MCF 10A (cell line): ENCODE data around the gene INPP5D. TPM values are rescaled to one million over a fixed set of nuclear protein-coding genes. Genes with fewer than 3 reads are reported as not detected.

Experiments
- BruUV-seq: library from RNA; stranded (reverse); fragments of 400-500 nt; replicated peaks from 2 replicates; lab custom pipeline; 2021; lab: Mats Ljungman, UMichigan
- CTCF ChIA-PET: fragments of 300-600 bp; sonication (Branson Sonifier 250); formaldehyde crosslinking; extraction: SDS; loops from one replicate; lab custom pipeline; 2021; ENCODE audit warnings: antibody characterized with exemption, inconsistent platforms; lab: Yijun Ruan, JAX
- POLR2A ChIA-PET: fragments of 300-600, 350-650 bp; sonication (Branson Sonifier 250); formaldehyde crosslinking; extraction: SDS; loops from one replicate; lab custom pipeline; 2020; ENCODE audit warnings: antibody characterized with exemption, inconsistent platforms; lab: Yijun Ruan, JAX
- DNase-seq: peaks from one replicate; pipeline ENCODE4 v3.0.0-alpha.2; 2018; ENCODE audit not compliant: unreplicated experiment
- H3K27ac Mint-ChIP-seq: one replicate; pipeline ENCODE4 v1.8.0; 2022; ENCODE audit warnings: mild to moderate bottlenecking, low read depth, mixed read lengths; ENCODE audit not compliant: unreplicated experiment
- H3K27me3 Mint-ChIP-seq: one replicate; pipeline ENCODE4 v1.8.0; 2022; ENCODE audit warnings: mixed read lengths; ENCODE audit not compliant: insufficient read depth, unreplicated experiment
- H3K36me3 Mint-ChIP-seq: one replicate; pipeline ENCODE4 v1.8.0; 2022; ENCODE audit warnings: mild to moderate bottlenecking, moderate library complexity, mixed read lengths; ENCODE audit not compliant: insufficient read depth, unreplicated experiment
- H3K4me1 Mint-ChIP-seq: one replicate; pipeline ENCODE4 v1.8.0; 2022; ENCODE audit warnings: mixed read lengths; ENCODE audit not compliant: insufficient read depth, unreplicated experiment
- H3K4me3 Mint-ChIP-seq: one replicate; pipeline ENCODE4 v1.8.0; 2022; ENCODE audit warnings: mild to moderate bottlenecking, moderate library complexity, mixed read lengths; ENCODE audit not compliant: unreplicated experiment
- H3K9me3 Mint-ChIP-seq: one replicate; pipeline ENCODE4 v1.8.0; 2022; ENCODE audit warnings: mixed read lengths; ENCODE audit not compliant: unreplicated experiment
- CTCF ChIP-seq: fragments of 200-600 bp; IDR thresholded peaks from one replicate; pipeline ENCODE4 v1.8.0; 2022; ENCODE audit warnings: antibody characterized with exemption, mild to moderate bottlenecking; ENCODE audit not compliant: unreplicated experiment
- intact Hi-C: fragments of 100-400 bp; cut with micrococcal nuclease; formaldehyde crosslinking; loops from 2 replicates; pipeline ENCODE4 v1.14.1; 2022
- total RNA-seq: library from RNA; stranded (reverse); gene quantifications from 2 replicates; pipeline ENCODE4 v1.2.3, GENCODE V29; 2022

Gene INPP5D
- total RNA-seq, 1 experiment from 2014 or later, result 64.9 TPM

- ChIA-PET CTCF (no interaction called here), POLR2A (no interaction called here)
- Mint-ChIP-seq H3K4me1 (no peaks in the 10 kb centered on the region), H3K4me3 (no peak overlapping the region), H3K27ac (no peak overlapping the region), H3K27me3 (peaks cover 9% of the 10 kb centered on the region), H3K36me3 (no peaks in the 10 kb centered on the region), H3K9me3 (no peaks in the 10 kb centered on the region)
- no TSS peak for BruUV-seq
- no peak for DNase-seq
- no peak for TF ChIP-seq CTCF
- intact Hi-C loops, result no loop called here
Observed at GRCh38 chr2:233219848-233220247, 159.7 kb downstream of the INPP5D start.

DNA sequence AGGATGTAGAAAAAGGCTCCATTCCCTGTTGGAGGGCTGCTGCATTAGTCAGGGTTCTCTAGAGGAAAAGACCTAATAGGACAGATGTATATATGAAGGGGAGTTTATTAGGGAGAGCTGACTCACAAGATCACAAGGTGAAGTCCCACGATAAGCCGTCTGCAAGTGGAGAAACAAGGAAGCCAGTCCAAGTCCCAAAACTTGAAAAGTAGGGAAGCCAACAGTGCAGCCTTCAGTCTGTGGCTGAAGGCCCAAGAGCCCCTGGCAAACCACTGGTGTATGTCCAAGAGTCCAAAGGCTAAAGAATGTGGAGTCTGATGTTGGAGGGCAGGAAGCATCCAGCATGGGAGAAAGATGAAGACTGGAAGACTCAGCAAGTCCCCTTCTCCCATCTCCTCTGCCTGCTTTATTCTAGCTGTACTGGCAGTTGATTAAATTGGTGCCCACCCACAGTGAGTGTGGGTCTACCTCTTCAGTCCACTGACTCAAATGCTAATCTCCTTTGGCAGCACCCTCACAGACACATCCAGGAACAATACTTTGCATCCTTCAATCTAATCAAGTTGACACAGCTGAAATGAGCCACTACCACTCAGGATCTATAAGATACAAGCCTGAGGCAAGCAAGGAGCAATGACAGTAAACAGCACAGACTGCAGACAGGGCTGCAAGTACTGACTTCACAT is 161.4 kb downstream of the INPP5D start:
- no peak for TF ChIP-seq CTCF
- ChIA-PET POLR2A (no interaction called here), CTCF (no interaction called here)
- no peak for DNase-seq
- BruUV-seq, result no TSS peak
- intact Hi-C loops, result no loop called here
- no peak overlapping the region for H3K27ac Mint-ChIP-seq
- no peak overlapping the region for H3K4me3 Mint-ChIP-seq
- peaks cover 9% of the 10 kb centered on the region for H3K27me3 Mint-ChIP-seq
- H3K36me3 Mint-ChIP-seq, result no peaks in the 10 kb centered on the region
- no peaks in the 10 kb centered on the region for H3K4me1 Mint-ChIP-seq
- H3K9me3 Mint-ChIP-seq, result no peaks in the 10 kb centered on the region

DNA sequence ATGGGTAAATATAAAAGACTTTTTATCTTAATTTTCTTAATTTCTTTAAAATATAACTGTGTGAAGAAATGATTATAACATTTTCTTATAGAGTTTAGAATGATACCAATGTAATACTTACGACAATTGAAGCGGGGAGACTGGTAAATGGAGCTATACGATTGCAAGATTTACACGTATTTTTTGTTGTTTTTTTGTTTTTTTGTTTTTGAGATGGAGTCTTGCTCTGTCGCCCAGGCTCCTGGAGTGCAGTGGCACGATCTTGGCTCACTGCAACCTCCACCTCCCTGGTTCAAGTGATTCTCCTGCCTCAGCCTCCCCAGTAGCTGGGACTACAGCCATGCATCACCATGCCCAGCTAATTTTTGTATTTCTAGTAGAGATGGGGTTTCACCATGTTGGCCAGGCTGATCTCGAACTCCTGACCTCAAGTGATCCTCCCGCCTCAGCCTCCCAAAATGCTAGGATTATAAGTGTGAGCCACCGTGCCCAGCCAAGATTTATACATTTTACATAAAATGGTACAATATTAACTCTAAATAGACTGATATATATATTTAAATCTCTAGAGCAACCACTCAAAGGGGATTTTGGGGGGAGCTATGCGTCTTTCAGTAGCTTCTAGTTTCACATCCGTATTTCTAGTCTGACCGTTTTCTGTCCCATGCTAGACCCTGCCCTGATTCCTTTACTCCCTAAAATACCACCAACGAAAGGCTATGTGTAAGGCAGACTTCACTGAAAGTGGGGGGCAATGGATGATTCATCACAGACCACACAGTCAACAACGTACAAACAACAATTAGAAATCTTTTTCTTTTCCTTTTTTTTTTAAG is 163.1 kb downstream of the INPP5D start:
- H3K4me3 Mint-ChIP-seq, result no peak overlapping the region
- intact Hi-C loops, result no loop called here
- no peaks in the 10 kb centered on the region for H3K4me1 Mint-ChIP-seq
- no TSS peak for BruUV-seq
- H3K9me3 Mint-ChIP-seq, result no peaks in the 10 kb centered on the region
- H3K27me3 Mint-ChIP-seq, result peaks cover 9% of the 10 kb centered on the region
- H3K36me3 Mint-ChIP-seq, result no peaks in the 10 kb centered on the region
- POLR2A ChIA-PET, result no interaction called here
- no peak for TF ChIP-seq CTCF
- H3K27ac Mint-ChIP-seq, result no peak overlapping the region
- DNase-seq, result no peak
- CTCF ChIA-PET, result interaction anchor here (0.6 kb wide), 1 partner anchor 30 kb away, joined by 3 read pairs; no protein-coding TSS in a partner anchor

GRCh38 chr2:233225230-233226068 is 165.3 kb downstream of the INPP5D start:
- DNase-seq, result no peak
- ChIA-PET CTCF (no interaction called here), POLR2A (no interaction called here)
- H3K27me3 Mint-ChIP-seq, result peaks cover 9% of the 10 kb centered on the region
- no peak overlapping the region for H3K4me3 Mint-ChIP-seq
- H3K27ac Mint-ChIP-seq, result no peak overlapping the region
- BruUV-seq, result no TSS peak
- intact Hi-C loops, result no loop called here
- no peaks in the 10 kb centered on the region for H3K4me1 Mint-ChIP-seq
- H3K36me3 Mint-ChIP-seq, result no peaks in the 10 kb centered on the region
- TF ChIP-seq CTCF, result no peak
- no peaks in the 10 kb centered on the region for H3K9me3 Mint-ChIP-seq
